Endothelial cell of umbilical vein (primary cell): ENCODE data around the gene ARID2. TPM values are rescaled to one million over a fixed set of nuclear protein-coding genes. Genes with fewer than 3 reads are reported as not detected.
A peak's percentile ranks its signal among the peaks of the same experiment; 100 is the strongest.

Experiments
- BruUV-seq: library from RNA; stranded (reverse); fragments of 400-500 nt; replicated peaks from 2 replicates; lab custom pipeline; 2021; lab: Mats Ljungman, UMichigan
- CTCF ChIA-PET: fragments of 300-600, 350-600 bp; sonication (Branson Sonifier 250); formaldehyde crosslinking; loops from one replicate; lab custom pipeline; 2021; ENCODE audit warnings: antibody characterized with exemption, inconsistent platforms; lab: Charles Lee
- POLR2A ChIA-PET: fragments of 300-600, 350-600 bp; sonication (Branson Sonifier 250); formaldehyde crosslinking; loops from one replicate; lab custom pipeline; 2021; ENCODE audit warnings: antibody characterized with exemption, inconsistent platforms; lab: Charles Lee
- DNase-seq: peaks from one replicate; pipeline ENCODE4 v3.0.0-alpha.2; 2011; ENCODE audit warnings: low read depth, low spot score
- FAIRE-seq: peaks from 2 replicates; lab custom pipeline; 2011; peaks lifted over from hg19 to GRCh38; lab: Jason Lieb, UNC
- H2AFZ ChIP-seq: 2 replicates; pipeline ENCODE4 v1.6.0; 2012; ENCODE audit warnings: low read depth, low read length, control low read depth, inconsistent platforms
- H3K27ac ChIP-seq: 2 replicates; pipeline ENCODE4 v1.5.1; 2011; ENCODE audit warnings: low read depth, mild to moderate bottlenecking, control low read depth, low read length, moderate library complexity; ENCODE audit not compliant: insufficient read depth
- H3K27me3 ChIP-seq, 2 experiments: 2 replicates each; pipeline versions ENCODE4 v1.6.0 to v1.6.1; 2011; ENCODE audit warnings: low read length in 2 of 2, mixed read lengths in 1 of 2; ENCODE audit not compliant: control insufficient read depth in 2 of 2, insufficient read depth in 2 of 2
- H3K36me3 ChIP-seq, 2 experiments: 2 replicates in 1 of 2; 3 replicates in 1 of 2; pipeline ENCODE4 v1.5.1; 2011; ENCODE audit warnings: low read length in 2 of 2, mild to moderate bottlenecking in 1 of 2, moderate library complexity in 1 of 2; ENCODE audit not compliant: control insufficient read depth in 2 of 2, insufficient read depth in 2 of 2; ENCODE audit errors: extremely low read depth in 1 of 2
- H3K4me1 ChIP-seq: 3 replicates; pipeline ENCODE4 v1.5.1; 2011; ENCODE audit warnings: mild to moderate bottlenecking, low read length; ENCODE audit not compliant: control insufficient read depth, insufficient read depth; ENCODE audit errors: extremely low read depth
- H3K4me2 ChIP-seq: 2 replicates; pipeline ENCODE4 v1.6.1; 2011; ENCODE audit warnings: low read length, control low read depth, mixed read lengths; ENCODE audit not compliant: insufficient read depth
- H3K4me3 ChIP-seq, 3 experiments: fragments of 200-600 bp in 1 of 3; sonication (generic), shearing (Covaris generic) in 1 of 3; replicated peaks in 1 of 3; 2 replicates each; pipeline ENCODE4 v1.5.1; 2011 to 2016; ENCODE audit warnings: control low read depth in 3 of 3, low read length in 3 of 3, mild to moderate bottlenecking in 2 of 3, inconsistent platforms in 1 of 3, low read depth in 1 of 3, moderate library complexity in 1 of 3; ENCODE audit not compliant: insufficient read depth in 1 of 3
- H3K79me2 ChIP-seq: 2 replicates; pipeline ENCODE4 v1.6.0; 2012; ENCODE audit warnings: low read length, inconsistent platforms; ENCODE audit not compliant: control insufficient read depth, insufficient read depth
- H3K9ac ChIP-seq: replicated peaks from 2 replicates; pipeline ENCODE3; 2011; ENCODE audit warnings: low read length, control low read depth; ENCODE audit not compliant: insufficient read depth; ENCODE audit errors: extremely low read depth
- H3K9me1 ChIP-seq: replicated peaks from 3 replicates; pipeline ENCODE4 v1.6.0; 2011; ENCODE audit warnings: mild to moderate bottlenecking, low read length; ENCODE audit not compliant: control insufficient read depth, insufficient read depth; ENCODE audit errors: extremely low read depth
- H3K9me3 ChIP-seq: replicated peaks from 2 replicates; pipeline ENCODE4 v1.5.1; 2012; ENCODE audit warnings: low read length, inconsistent platforms; ENCODE audit not compliant: control insufficient read depth, insufficient read depth
- H4K20me1 ChIP-seq: replicated peaks from 2 replicates; pipeline ENCODE3; 2011; ENCODE audit warnings: mild to moderate bottlenecking, low read length; ENCODE audit not compliant: control insufficient read depth, insufficient read depth; ENCODE audit errors: extremely low read depth
- EZH2 ChIP-seq: IDR thresholded peaks from 2 replicates; pipeline ENCODE4 v1.6.1; 2012; ENCODE audit warnings: borderline replicate concordance, low read depth, mild to moderate bottlenecking, moderate library complexity, low read length, inconsistent platforms; ENCODE audit not compliant: severe bottlenecking
- FOS ChIP-seq: IDR thresholded peaks from 2 replicates; pipeline ENCODE4 v1.6.1; 2011; ENCODE audit warnings: mild to moderate bottlenecking, low read length, moderate library complexity, borderline replicate concordance; ENCODE audit not compliant: insufficient read depth
- GATA2 ChIP-seq: IDR thresholded peaks from 2 replicates; pipeline ENCODE4 v1.7.0; 2011; ENCODE audit warnings: low read depth, mild to moderate bottlenecking, moderate library complexity, mixed read lengths, low read length; ENCODE audit not compliant: insufficient read length, insufficient read depth
- JUN ChIP-seq: IDR thresholded peaks from 2 replicates; pipeline ENCODE4 v1.6.1; 2011; ENCODE audit warnings: borderline replicate concordance, low read depth; ENCODE audit not compliant: insufficient read length, insufficient read depth
- MYC ChIP-seq: IDR thresholded peaks from one replicate; pipeline ENCODE4 v1.6.1; 2011; ENCODE audit warnings: mild to moderate bottlenecking, low read depth, low read length
- POLR2A ChIP-seq: IDR thresholded peaks from 2 replicates; pipeline ENCODE4 v1.6.1; 2012; ENCODE audit warnings: low read depth, mild to moderate bottlenecking, control low read depth, low read length
- POLR2AphosphoS5 ChIP-seq: IDR thresholded peaks from 2 replicates; pipeline ENCODE4 v1.6.1; 2012; ENCODE audit warnings: low read depth, mild to moderate bottlenecking, control low read depth, low read length, moderate library complexity; ENCODE audit not compliant: insufficient read depth
- dilution Hi-C: fragments of 300-500 bp; cut with MboI; formaldehyde crosslinking; loops from one replicate; pipeline ENCODE4 v1.15.0; 2019; ENCODE audit warnings: low sequenced_read_pairs; ENCODE audit not compliant: extremely low pct_ligation_motif_present
- intact Hi-C: fragments of 100-400 bp; cut with micrococcal nuclease; formaldehyde crosslinking; loops from one replicate; pipeline ENCODE4 v1.10.0; 2022
- polyA plus RNA-seq, 4 experiments: library from polyadenylated mRNA; depleted of rRNA in 3 of 4; stranded (reverse) in 3 of 4; unstranded in 1 of 4; fragments of >200 nt; gene quantifications; 2 replicates each; pipeline versions ENCODE4 v1.2.1 to v1.2.3, GENCODE V29; 2011 to 2012; ENCODE audit warnings: missing spikeins in 1 of 4
- total RNA-seq: library from RNA; stranded (reverse); gene quantifications from 2 replicates; pipeline ENCODE4 v1.2.3, GENCODE V29; 2021
- TF ChIP-seq, protein P1 (sequence below): IDR thresholded peaks from 2 replicates; pipeline ENCODE4 v1.6.1; 2011; ENCODE audit not compliant: insufficient read depth, insufficient read length
- TF ChIP-seq, protein P2 (sequence below), 2 donors: IDR thresholded peaks; 1 replicate in 1 of 2; 2 replicates in 1 of 2; pipeline ENCODE4 v1.5.1; 2011; ENCODE audit warnings: low read length in 2 of 2, mild to moderate bottlenecking in 2 of 2, moderate library complexity in 2 of 2, control low read depth in 1 of 2, inconsistent platforms in 1 of 2, low read depth in 1 of 2; ENCODE audit not compliant: insufficient read depth in 1 of 2; ENCODE audit errors: extremely low read depth in 1 of 2

ARID2 gene
- total and polyA plus RNA-seq, 2 donors (not counting 3 experiments of a cell fraction or from before 2014, with no cell fraction given) = 10.8 to 26.7 TPM

DNA sequence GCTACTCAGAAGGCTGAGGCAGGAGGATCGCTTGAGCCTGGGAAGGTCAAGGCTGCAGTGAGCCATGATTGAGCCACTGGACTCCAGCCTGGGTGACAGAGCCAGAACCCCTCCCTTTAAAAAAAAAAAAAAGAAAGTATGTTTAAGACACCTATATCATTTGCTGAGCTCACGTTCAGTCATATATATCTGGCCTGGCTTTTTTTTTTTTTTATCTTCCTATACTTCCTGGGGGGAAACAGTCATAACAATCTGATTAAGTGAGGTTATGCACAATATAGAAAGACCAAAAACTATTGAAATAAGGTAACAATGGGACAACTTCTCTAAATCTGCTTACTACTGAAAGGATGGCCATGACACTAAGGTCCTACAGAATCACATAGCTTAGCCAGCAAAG lies 9.4 kb upstream of the ARID2 start:
- H3K9me1 ChIP-seq = no peaks in the 10 kb centered on the region
- H4K20me1 ChIP-seq = no peaks in the 10 kb centered on the region
- dilution Hi-C loops (no loop called here), intact Hi-C loops (no loop called here)
- ChIA-PET POLR2A (no interaction called here), CTCF (interaction anchor here (0.9 to 1.6 kb wide), 3 partner anchors 175 to 527 kb away, joined by 3 to 12 read pairs (median 4); no protein-coding TSS in a partner anchor)
- H3K36me3 ChIP-seq = no peaks in the 10 kb centered on the region
- H3K27me3 ChIP-seq = no peaks in the 10 kb centered on the region
- peaks cover 24% of the 10 kb centered on the region for H3K79me2 ChIP-seq
- no peak overlapping the region for H3K27ac ChIP-seq
- no peak overlapping the region for H3K4me3 ChIP-seq
- no peaks in the 10 kb centered on the region for H3K9me3 ChIP-seq
- no TSS peak for BruUV-seq
- H2AFZ ChIP-seq = no peak overlapping the region
- TF ChIP-seq JUN = no peak
- TF ChIP-seq, protein P1, sequence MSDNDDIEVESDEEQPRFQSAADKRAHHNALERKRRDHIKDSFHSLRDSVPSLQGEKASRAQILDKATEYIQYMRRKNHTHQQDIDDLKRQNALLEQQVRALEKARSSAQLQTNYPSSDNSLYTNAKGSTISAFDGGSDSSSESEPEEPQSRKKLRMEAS = no peak
- no peak for TF ChIP-seq POLR2A
- TF ChIP-seq GATA2 = no peak
- no peak for TF ChIP-seq POLR2AphosphoS5
- TF ChIP-seq EZH2 = no peak
- TF ChIP-seq MYC = no peak
- TF ChIP-seq, protein P2, sequence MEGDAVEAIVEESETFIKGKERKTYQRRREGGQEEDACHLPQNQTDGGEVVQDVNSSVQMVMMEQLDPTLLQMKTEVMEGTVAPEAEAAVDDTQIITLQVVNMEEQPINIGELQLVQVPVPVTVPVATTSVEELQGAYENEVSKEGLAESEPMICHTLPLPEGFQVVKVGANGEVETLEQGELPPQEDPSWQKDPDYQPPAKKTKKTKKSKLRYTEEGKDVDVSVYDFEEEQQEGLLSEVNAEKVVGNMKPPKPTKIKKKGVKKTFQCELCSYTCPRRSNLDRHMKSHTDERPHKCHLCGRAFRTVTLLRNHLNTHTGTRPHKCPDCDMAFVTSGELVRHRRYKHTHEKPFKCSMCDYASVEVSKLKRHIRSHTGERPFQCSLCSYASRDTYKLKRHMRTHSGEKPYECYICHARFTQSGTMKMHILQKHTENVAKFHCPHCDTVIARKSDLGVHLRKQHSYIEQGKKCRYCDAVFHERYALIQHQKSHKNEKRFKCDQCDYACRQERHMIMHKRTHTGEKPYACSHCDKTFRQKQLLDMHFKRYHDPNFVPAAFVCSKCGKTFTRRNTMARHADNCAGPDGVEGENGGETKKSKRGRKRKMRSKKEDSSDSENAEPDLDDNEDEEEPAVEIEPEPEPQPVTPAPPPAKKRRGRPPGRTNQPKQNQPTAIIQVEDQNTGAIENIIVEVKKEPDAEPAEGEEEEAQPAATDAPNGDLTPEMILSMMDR (IDR thresholded peaks at IDR 0.05; ENCODE audit: extremely low read depth in 1 of 2, insufficient read depth in 1 of 2, low read depth in 1 of 2, low read length in 2 of 2) = no peak
- TF ChIP-seq FOS = no peak
- H3K4me2 ChIP-seq = no peak overlapping the region
- no peak for DNase-seq
- H3K4me1 ChIP-seq = peaks cover 3% of the 10 kb centered on the region
- peak; percentile 4 for FAIRE-seq
- no peak overlapping the region for H3K9ac ChIP-seq
